H9 (cell line): Measurements from ENCODE around the gene ZCCHC7. TPM values are rescaled to one million over a fixed set of nuclear protein-coding genes. Genes with fewer than 3 reads are reported as not detected.

Experiments used
- DNase-seq: peaks from one replicate; pipeline ENCODE4 v3.0.0-alpha.2; 2017
- H2AFZ ChIP-seq: one replicate; pipeline ENCODE4 v1.6.1; 2013; ENCODE audit warnings: mild to moderate bottlenecking, low read length, control low read depth, moderate library complexity
- H2AK5ac ChIP-seq: 2 replicates; pipeline ENCODE4 v1.6.1; 2013; ENCODE audit warnings: low read length, control low read depth, mixed read lengths; ENCODE audit not compliant: insufficient read length
- H2BK120ac ChIP-seq: one replicate; pipeline ENCODE4 v1.6.1; 2013; ENCODE audit warnings: low read depth, mild to moderate bottlenecking, low read length, control low read depth, inconsistent platforms; ENCODE audit not compliant: poor library complexity, severe bottlenecking
- H2BK12ac ChIP-seq: 2 replicates; pipeline ENCODE4 v1.6.1; 2013; ENCODE audit warnings: low read length, control low read depth, mixed read lengths, low read depth; ENCODE audit not compliant: insufficient read length
- H2BK15ac ChIP-seq: 2 replicates; pipeline ENCODE4 v1.6.1; 2013; ENCODE audit warnings: low read depth, low read length, control low read depth
- H2BK20ac ChIP-seq: one replicate; pipeline ENCODE4 v1.6.1; 2013; ENCODE audit warnings: low read depth, mild to moderate bottlenecking, low read length, control low read depth, inconsistent platforms; ENCODE audit not compliant: poor library complexity, severe bottlenecking
- H2BK5ac ChIP-seq: 2 replicates; pipeline ENCODE4 v1.6.1; 2013; ENCODE audit warnings: low read length, control low read depth, mixed read lengths; ENCODE audit not compliant: insufficient read length
- H3K14ac ChIP-seq: 2 replicates; pipeline ENCODE4 v1.6.1; 2013; ENCODE audit warnings: low read length, control low read depth; ENCODE audit not compliant: insufficient read depth
- H3K18ac ChIP-seq: 2 replicates; pipeline ENCODE4 v1.6.1; 2013; ENCODE audit warnings: low read depth, mild to moderate bottlenecking, mixed read lengths, low read length, control low read depth; ENCODE audit not compliant: insufficient read length
- H3K23ac ChIP-seq: 2 replicates; pipeline ENCODE4 v1.6.1; 2013; ENCODE audit warnings: low read length, control low read depth, mixed read lengths, low read depth; ENCODE audit not compliant: insufficient read length
- H3K23me2 ChIP-seq: 2 replicates; pipeline ENCODE4 v1.6.1; 2013; ENCODE audit warnings: low read depth, mild to moderate bottlenecking, mixed read lengths, low read length, control low read depth; ENCODE audit not compliant: insufficient read length, poor library complexity, severe bottlenecking
- H3K27ac ChIP-seq: 2 replicates; pipeline ENCODE4 v1.5.1; 2013; ENCODE audit warnings: low read length, control low read depth, mixed read lengths, low read depth; ENCODE audit not compliant: insufficient read length
- H3K27me3 ChIP-seq: 2 replicates; pipeline ENCODE4 v1.6.1; 2013; ENCODE audit warnings: low read length, control low read depth, inconsistent platforms; ENCODE audit not compliant: insufficient read depth
- H3K4ac ChIP-seq: 2 replicates; pipeline ENCODE4 v1.6.1; 2013; ENCODE audit warnings: low read depth, mild to moderate bottlenecking, control low read depth, inconsistent platforms, low read length, moderate library complexity
- H3K4me1 ChIP-seq: 2 replicates; pipeline ENCODE4 v1.6.1; 2013; ENCODE audit warnings: low read length, control low read depth, inconsistent platforms; ENCODE audit not compliant: insufficient read depth
- H3K4me2 ChIP-seq: 2 replicates; pipeline ENCODE4 v1.6.1; 2013; ENCODE audit warnings: low read length, control low read depth, mixed read lengths; ENCODE audit not compliant: insufficient read length, insufficient read depth
- H3K56ac ChIP-seq: 2 replicates; pipeline ENCODE4 v1.6.1; 2013; ENCODE audit warnings: low read depth, mild to moderate bottlenecking, mixed read lengths, low read length, control low read depth; ENCODE audit not compliant: insufficient read length
- H3K79me1 ChIP-seq: 2 replicates; pipeline ENCODE4 v1.6.1; 2013; ENCODE audit warnings: low read depth, mild to moderate bottlenecking, moderate library complexity, low read length, control low read depth, inconsistent platforms; ENCODE audit not compliant: insufficient read depth, poor library complexity, severe bottlenecking
- H3K79me2 ChIP-seq: 2 replicates; pipeline ENCODE4 v1.6.1; 2013; ENCODE audit warnings: low read length, control low read depth, inconsistent platforms; ENCODE audit not compliant: insufficient read depth
- H3K9ac ChIP-seq: 2 replicates; pipeline ENCODE4 v1.6.1; 2013; ENCODE audit warnings: low read length, control low read depth, mixed read lengths; ENCODE audit not compliant: insufficient read length; ENCODE audit errors: extremely low read depth
- H3K9me3 ChIP-seq: one replicate; pipeline ENCODE4 v1.6.1; 2013; ENCODE audit warnings: low read depth, low read length, inconsistent platforms; ENCODE audit not compliant: control insufficient read depth
- H3T11ph ChIP-seq: one replicate; pipeline ENCODE4 v1.6.1; 2013; ENCODE audit warnings: mild to moderate bottlenecking, low read length, control low read depth, inconsistent platforms
- H4K20me1 ChIP-seq: one replicate; pipeline ENCODE4 v1.6.1; 2013; ENCODE audit not compliant: control insufficient read depth, insufficient read length, insufficient read depth
- H4K5ac ChIP-seq: 2 replicates; pipeline ENCODE4 v1.6.1; 2013; ENCODE audit warnings: low read depth, mild to moderate bottlenecking, mixed read lengths, low read length, control low read depth; ENCODE audit not compliant: insufficient read length
- H4K8ac ChIP-seq: replicated peaks from 2 replicates; pipeline ENCODE4 v1.6.1; 2013; ENCODE audit warnings: low read length, control low read depth, mixed read lengths, low read depth; ENCODE audit not compliant: insufficient read length
- H4K91ac ChIP-seq: 2 replicates; pipeline ENCODE4 v1.6.1; 2013; ENCODE audit warnings: low read depth, mild to moderate bottlenecking, moderate library complexity, mixed read lengths, low read length, control low read depth; ENCODE audit not compliant: insufficient read length
- H3K27ac Mint-ChIP-seq, 3 experiments: 2 replicates in 2 of 3; 3 replicates in 1 of 3; pipeline ENCODE4 v1.8.0; 2020 to 2021; ENCODE audit warnings: mixed read lengths in 3 of 3, mild to moderate bottlenecking in 1 of 3, moderate library complexity in 1 of 3
- H3K27me3 Mint-ChIP-seq: 2 replicates; pipeline ENCODE4 v1.8.0; 2021; ENCODE audit warnings: low read depth, mild to moderate bottlenecking, moderate library complexity, mixed read lengths
- H3K36me3 Mint-ChIP-seq, 3 experiments: 2 replicates in 2 of 3; 3 replicates in 1 of 3; pipeline ENCODE4 v1.8.0; 2020 to 2021; ENCODE audit warnings: low read depth in 3 of 3, mixed read lengths in 3 of 3; ENCODE audit not compliant: insufficient read depth in 1 of 3
- H3K4me1 Mint-ChIP-seq, 2 experiments: 2 replicates each; pipeline ENCODE4 v1.8.0; 2020; ENCODE audit warnings: mixed read lengths in 2 of 2
- H3K4me3 Mint-ChIP-seq, 2 experiments: 2 replicates in 1 of 2; 3 replicates in 1 of 2; pipeline ENCODE4 v1.8.0; 2020 to 2021; ENCODE audit warnings: mild to moderate bottlenecking in 2 of 2, mixed read lengths in 2 of 2, moderate library complexity in 1 of 2
- H3K9me3 Mint-ChIP-seq, 2 experiments: 2 replicates in 1 of 2; 3 replicates in 1 of 2; pipeline ENCODE4 v1.8.0; 2020; ENCODE audit warnings: mild to moderate bottlenecking in 2 of 2, mixed read lengths in 2 of 2, moderate library complexity in 1 of 2
- CTCF ChIP-seq: fragments of 200-600 bp; sonication (generic); conservative IDR thresholded peaks from 3 replicates; pipeline ENCODE4 v1.8.0; 2021; ENCODE audit warnings: antibody characterized with exemption, mild to moderate bottlenecking
- WGBS: extraction: QIAGEN DNeasy Blood & Tissue Kit; methylation state at CpG from one replicate; pipeline ENCODE4 v1.1.7; 2013; ENCODE audit warnings: missing lambda C conversion rate, low lambda C conversion rate, mixed read lengths; ENCODE audit not compliant: insufficient read length; ENCODE audit errors: extremely low coverage; 5-methylcytosine and 5-hydroxymethylcytosine counted together
- total RNA-seq: library from RNA; stranded (reverse); gene quantifications from 2 replicates; pipeline ENCODE4 v1.2.1, GENCODE V29; 2021

Gene ZCCHC7
- total RNA-seq, 1 experiment from 2014 or later: 20.3 TPM

GRCh38 chr9:37215381-37215780 is 95.0 kb downstream of the ZCCHC7 start:
- H3K4me3 Mint-ChIP-seq: no peak overlapping the region
- TF ChIP-seq CTCF: no peak
- Histone ChIP-seq H4K20me1 (no peaks in the 10 kb centered on the region), H3K79me1 (no peaks in the 10 kb centered on the region), H3K9me3 (no peaks in the 10 kb centered on the region), H3K4ac (no peak overlapping the region), H3T11ph (no peak overlapping the region), H3K27me3 (no peaks in the 10 kb centered on the region), H4K8ac (no peak overlapping the region), H2BK15ac (no peak overlapping the region), H3K4me1 (no peaks in the 10 kb centered on the region), H3K4me2 (no peak overlapping the region), H2BK5ac (no peak overlapping the region), H3K14ac (no peak overlapping the region), H2BK20ac (no peak overlapping the region), H3K56ac (no peak overlapping the region), H3K23me2 (no peaks in the 10 kb centered on the region), H4K5ac (no peak overlapping the region), H2BK12ac (no peak overlapping the region), H3K79me2 (no peaks in the 10 kb centered on the region), H2AFZ (no peak overlapping the region), H3K23ac (no peak overlapping the region), H2BK120ac (no peak overlapping the region), H4K91ac (no peak overlapping the region), H3K18ac (no peak overlapping the region), H2AK5ac (no peak overlapping the region), H3K9ac (no peak overlapping the region), H3K27ac (no peak overlapping the region)
- H3K27me3 Mint-ChIP-seq: no peaks in the 10 kb centered on the region
- peaks cover 12 to 16% of the 10 kb centered on the region in 2 experiments for H3K4me1 Mint-ChIP-seq
- no peak for DNase-seq
- WGBS: no CpG with 5 or more reads among the region's 4 CpGs
- H3K9me3 Mint-ChIP-seq: no peaks in the 10 kb centered on the region
- H3K36me3 Mint-ChIP-seq: no peaks in the 10 kb centered on the region
- H3K27ac Mint-ChIP-seq: peak overlapping the region in 1 of 3 experiments; percentile 49; a peak in 1 of 7 replicates
